ENCODE results near the gene TTC21B.
"Not testable (repeated sequence)": the region's sequence is repeated elsewhere in the genome, so short reads cannot be mapped to it uniquely, and the experiment has no call there.

The TTC21B gene

GRCh38 chr2:165877565-165878550, 75.7 kb downstream of the TTC21B start:
- peak; percentile 41 for DNase-seq

GRCh38 chr2:165876712-165877111, 76.9 kb downstream of the TTC21B start:
- DNase-seq = no peak

GRCh38 chr2:165876269-165876668, 77.3 kb downstream of the TTC21B start:
- DNase-seq = no peak

GRCh38 chr2:165874445-165875039, 79.0 kb downstream of the TTC21B start:
- peak; percentile 80 for DNase-seq

GRCh38 chr2:165872101-165872791, 81.3 kb downstream of the TTC21B start:
- DNase-seq = no peak

GRCh38 chr2:165871025-165871424, 82.6 kb downstream of the TTC21B start:
- DNase-seq = no peak

- no peak for DNase-seq
These were observed 83.2 kb downstream of the TTC21B start for GRCh38 chr2:165870346-165870745.

GRCh38 chr2:165868211-165868610, 85.4 kb downstream of the TTC21B start:
- no peak for DNase-seq

- no peak for DNase-seq
These were observed 89.3 kb downstream of the TTC21B start for GRCh38 chr2:165864296-165864695.

- no peak for DNase-seq
These were observed 89.7 kb downstream of the TTC21B start for GRCh38 chr2:165863810-165864261.

- not testable (repeated sequence) for DNase-seq
These were observed 92.5 kb downstream of the TTC21B start for GRCh38 chr2:165861083-165861482.

GRCh38 chr2:165859723-165860122, 93.9 kb downstream of the TTC21B start:
- DNase-seq = not testable (repeated sequence)

GRCh38 chr2:165857876-165858275, 95.7 kb downstream of the TTC21B start:
- DNase-seq = no peak

GRCh38 chr2:165852394-165852793, 101.2 kb downstream of the TTC21B start:
- peak; percentile 30 for DNase-seq

GRCh38 chr2:165847001-165847400, 106.6 kb downstream of the TTC21B start:
- no peak for DNase-seq

GRCh38 chr2:165846056-165846455, 107.5 kb downstream of the TTC21B start:
- no peak for DNase-seq

- no peak for DNase-seq
These were observed 109.4 kb downstream of the TTC21B start for GRCh38 chr2:165844216-165844615.

GRCh38 chr2:165843351-165843750, 110.2 kb downstream of the TTC21B start:
- DNase-seq = no peak

- DNase-seq = no peak
These were observed 113.1 kb downstream of the TTC21B start for GRCh38 chr2:165840333-165840958.

- DNase-seq = no peak
These were observed 114.0 kb downstream of the TTC21B start for GRCh38 chr2:165839610-165840009.

- no peak for DNase-seq
These were observed 116.5 kb downstream of the TTC21B start for GRCh38 chr2:165837122-165837521.

GRCh38 chr2:165835363-165835762, 118.2 kb downstream of the TTC21B start:
- no peak for DNase-seq

- DNase-seq = no peak
These were observed 120.4 kb downstream of the TTC21B start for GRCh38 chr2:165833156-165833555.

Data from OCI-M1 (cell line).